Measurements from ENCODE around the gene MYO10. TPM values are rescaled to one million over a fixed set of nuclear protein-coding genes. Genes with fewer than 3 reads are reported as not detected.

MYO10 gene
- total and polyA plus RNA-seq, 2 of the 8 experiments (the other 6 are each of a cell fraction or from before 2014, with no cell fraction given): 21.5 to 107 TPM

GRCh38 chr5:16856531-16856930 is 79.6 kb downstream of the MYO10 start:
- no peak for FAIRE-seq
- Histone ChIP-seq H2BK120ac (replicated peaks; ENCODE audit: low read depth, low read length) (no peak overlapping the region), H4K20me1 (replicated peaks in 1 of 2; ENCODE audit: control insufficient read depth in 1 of 2, insufficient read depth in 2 of 2, low read length in 2 of 2) (no peaks in the 10 kb centered on the region), H3K14ac (ENCODE audit: insufficient read length) (no peak overlapping the region), H3K79me1 (ENCODE audit: low read depth, low read length) (0 out of 2 replicates have a peak, but pooled peaks cover 5% of the 10 kb centered on the region), H3K56ac (replicated peaks; ENCODE audit: insufficient read length, low read depth, low read length) (no peak overlapping the region), H3K4me2 (ENCODE audit: insufficient read depth in 1 of 2, low read depth in 2 of 2, low read length in 2 of 2) (no peak overlapping the region), H2BK15ac (ENCODE audit: low read length) (no peak overlapping the region), H3K27me3 (replicated peaks in 1 of 4; ENCODE audit: control insufficient read depth in 3 of 4, extremely low read depth in 1 of 4, insufficient read depth in 3 of 4, low read length in 3 of 4) (no peaks in the 10 kb centered on the region), H2BK5ac (ENCODE audit: low read depth, low read length) (no peak overlapping the region), H3K36me3 (ENCODE audit: control insufficient read depth in 2 of 4, insufficient read depth in 4 of 4, low read length in 3 of 4) (no peaks in the 10 kb centered on the region), H2AK5ac (ENCODE audit: low read depth, low read length) (no peak overlapping the region), H3K4me1 (replicated peaks in 1 of 4; ENCODE audit: control insufficient read depth in 3 of 4, insufficient read depth in 4 of 4, low read length in 3 of 4) (peaks cover 0 to 14% (median 5%) of the 10 kb centered on the region in 4 experiments; a peak in 4 of 7 replicates), H2AFZ (ENCODE audit: low read length) (no peak overlapping the region), H3K18ac (ENCODE audit: extremely low read depth, low read length) (no peak overlapping the region), H3K27ac (ENCODE audit: low read depth, low read length) (no peak overlapping the region), H2BK20ac (ENCODE audit: low read length) (no peak overlapping the region), H4K5ac (ENCODE audit: insufficient read length, low read depth, low read length) (no peak overlapping the region), H3K9ac (replicated peaks in 1 of 4; ENCODE audit: extremely low read depth in 1 of 4, low read depth in 3 of 4, low read length in 3 of 4) (no peak overlapping the region), H4K91ac (replicated peaks; ENCODE audit: insufficient read length, low read length) (no peak overlapping the region), H4K8ac (ENCODE audit: extremely low read depth, insufficient read depth, low read length) (no peak overlapping the region), H3K79me2 (ENCODE audit: control insufficient read depth in 1 of 2, insufficient read depth in 2 of 2, low read length in 2 of 2) (peaks cover 0 to 17% of the 10 kb centered on the region in 2 experiments; a peak in 2 of 4 replicates), H3K4ac (replicated peaks; ENCODE audit: insufficient read length, low read depth, low read length) (no peak overlapping the region), H3K23ac (ENCODE audit: insufficient read length) (no peak overlapping the region), H3K9me3 (ENCODE audit: insufficient read depth in 2 of 2, low read depth in 1 of 2, low read length in 1 of 2) (no peaks in the 10 kb centered on the region), H2BK12ac (ENCODE audit: low read depth, low read length) (no peak overlapping the region), H3K23me2 (ENCODE audit: low read depth, low read length) (no peaks in the 10 kb centered on the region), H3K4me3 (ENCODE audit: extremely low read depth in 1 of 4, insufficient read depth in 2 of 4, low read depth in 3 of 4, low read length in 4 of 4) (no peak overlapping the region)
- no peak for DNase-seq (ENCODE audit: low read depth in 1 of 2, low spot score in 2 of 2)
- ChIA-PET CTCF (ENCODE audit: partially characterized antibody) (interaction anchor here (0.5 to 1.6 kb wide), 6 partner anchors 11 to 333 kb away, joined by 3 to 7 read pairs (median 4); no protein-coding TSS in a partner anchor), POLR2A (ENCODE audit: partially characterized antibody) (interaction anchor here (1.0 kb wide), 1 partner anchor 13 kb away, joined by 3 read pairs; no protein-coding TSS in a partner anchor)
- 68% methylated on average over 3 of the region's 5 CpGs; no CpG with 5 or more reads in 1 of the 2 experiments for WGBS, 2 experiments (ENCODE audit: extremely low coverage in 1 of 2, insufficient coverage in 1 of 2, insufficient read length in 1 of 2, insufficient replicate concordance in 2 of 2, low coverage in 1 of 2, low lambda C conversion rate in 2 of 2, missing lambda C conversion rate in 1 of 2)
- TF ChIP-seq FOSL1 (IDR thresholded peaks at IDR 0.05; ENCODE audit: insufficient read depth, low read depth, low read length) (no peak), KDM4A (IDR thresholded peaks at IDR 0.05; ENCODE audit: low read depth, low read length, severe bottlenecking) (no peak), RNF2 (IDR thresholded peaks at IDR 0.05; ENCODE audit: borderline replicate concordance, low read depth, low read length, missing control alignments, poor library complexity, severe bottlenecking) (no peak), PHF8 (conservative IDR thresholded peaks at IDR 0.05; ENCODE audit: low read depth, low read length) (no peak), BACH1 (IDR thresholded peaks at IDR 0.05; ENCODE audit: low read length) (no peak)
- TF ChIP-seq, protein P1, sequence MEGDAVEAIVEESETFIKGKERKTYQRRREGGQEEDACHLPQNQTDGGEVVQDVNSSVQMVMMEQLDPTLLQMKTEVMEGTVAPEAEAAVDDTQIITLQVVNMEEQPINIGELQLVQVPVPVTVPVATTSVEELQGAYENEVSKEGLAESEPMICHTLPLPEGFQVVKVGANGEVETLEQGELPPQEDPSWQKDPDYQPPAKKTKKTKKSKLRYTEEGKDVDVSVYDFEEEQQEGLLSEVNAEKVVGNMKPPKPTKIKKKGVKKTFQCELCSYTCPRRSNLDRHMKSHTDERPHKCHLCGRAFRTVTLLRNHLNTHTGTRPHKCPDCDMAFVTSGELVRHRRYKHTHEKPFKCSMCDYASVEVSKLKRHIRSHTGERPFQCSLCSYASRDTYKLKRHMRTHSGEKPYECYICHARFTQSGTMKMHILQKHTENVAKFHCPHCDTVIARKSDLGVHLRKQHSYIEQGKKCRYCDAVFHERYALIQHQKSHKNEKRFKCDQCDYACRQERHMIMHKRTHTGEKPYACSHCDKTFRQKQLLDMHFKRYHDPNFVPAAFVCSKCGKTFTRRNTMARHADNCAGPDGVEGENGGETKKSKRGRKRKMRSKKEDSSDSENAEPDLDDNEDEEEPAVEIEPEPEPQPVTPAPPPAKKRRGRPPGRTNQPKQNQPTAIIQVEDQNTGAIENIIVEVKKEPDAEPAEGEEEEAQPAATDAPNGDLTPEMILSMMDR (IDR thresholded peaks at IDR 0.05; ENCODE audit: control extremely low read depth in 1 of 3, insufficient read depth in 1 of 3, low read depth in 1 of 3, low read length in 3 of 3): no peak
